Ectodermal cell (in vitro differentiated cells): ENCODE results near the gene ANTXRL.
"Not testable (repeated sequence)": the region's sequence is repeated elsewhere in the genome, so short reads cannot be mapped to it uniquely, and the experiment has no call there.

ENCODE experiments used
- H3K27ac ChIP-seq: 2 replicates; pipeline ENCODE4 v1.7.0; 2013; ENCODE audit warnings: mild to moderate bottlenecking, low read depth, low read length; ENCODE audit not compliant: insufficient read depth, poor library complexity, severe bottlenecking
- H3K27me3 ChIP-seq: 2 replicates; pipeline ENCODE4 v1.7.0; 2013; ENCODE audit warnings: mild to moderate bottlenecking, low read length; ENCODE audit not compliant: insufficient read depth, control insufficient read depth, poor library complexity, severe bottlenecking
- H3K36me3 ChIP-seq: one replicate; pipeline ENCODE4 v1.7.0; 2013; ENCODE audit warnings: low read length; ENCODE audit not compliant: control insufficient read depth, insufficient read depth
- H3K4me1 ChIP-seq: one replicate; pipeline ENCODE4 v1.7.0; 2013; ENCODE audit warnings: low read length; ENCODE audit not compliant: control insufficient read depth, insufficient read depth
- H3K4me3 ChIP-seq: 2 replicates; pipeline ENCODE4 v1.7.0; 2013; ENCODE audit warnings: low read depth, low read length, control low read depth; ENCODE audit not compliant: insufficient read depth
- H3K9me3 ChIP-seq: 2 replicates; pipeline ENCODE4 v1.7.0; 2013; ENCODE audit warnings: mild to moderate bottlenecking, low read length, moderate library complexity; ENCODE audit not compliant: control insufficient read depth
- WGBS, 2 experiments: methylation state at CpG; one replicate each; pipeline ENCODE4 v1.1.7; 2013; ENCODE audit warnings: missing lambda C conversion rate in 2 of 2; 5-methylcytosine and 5-hydroxymethylcytosine counted together

Gene ANTXRL

DNA sequence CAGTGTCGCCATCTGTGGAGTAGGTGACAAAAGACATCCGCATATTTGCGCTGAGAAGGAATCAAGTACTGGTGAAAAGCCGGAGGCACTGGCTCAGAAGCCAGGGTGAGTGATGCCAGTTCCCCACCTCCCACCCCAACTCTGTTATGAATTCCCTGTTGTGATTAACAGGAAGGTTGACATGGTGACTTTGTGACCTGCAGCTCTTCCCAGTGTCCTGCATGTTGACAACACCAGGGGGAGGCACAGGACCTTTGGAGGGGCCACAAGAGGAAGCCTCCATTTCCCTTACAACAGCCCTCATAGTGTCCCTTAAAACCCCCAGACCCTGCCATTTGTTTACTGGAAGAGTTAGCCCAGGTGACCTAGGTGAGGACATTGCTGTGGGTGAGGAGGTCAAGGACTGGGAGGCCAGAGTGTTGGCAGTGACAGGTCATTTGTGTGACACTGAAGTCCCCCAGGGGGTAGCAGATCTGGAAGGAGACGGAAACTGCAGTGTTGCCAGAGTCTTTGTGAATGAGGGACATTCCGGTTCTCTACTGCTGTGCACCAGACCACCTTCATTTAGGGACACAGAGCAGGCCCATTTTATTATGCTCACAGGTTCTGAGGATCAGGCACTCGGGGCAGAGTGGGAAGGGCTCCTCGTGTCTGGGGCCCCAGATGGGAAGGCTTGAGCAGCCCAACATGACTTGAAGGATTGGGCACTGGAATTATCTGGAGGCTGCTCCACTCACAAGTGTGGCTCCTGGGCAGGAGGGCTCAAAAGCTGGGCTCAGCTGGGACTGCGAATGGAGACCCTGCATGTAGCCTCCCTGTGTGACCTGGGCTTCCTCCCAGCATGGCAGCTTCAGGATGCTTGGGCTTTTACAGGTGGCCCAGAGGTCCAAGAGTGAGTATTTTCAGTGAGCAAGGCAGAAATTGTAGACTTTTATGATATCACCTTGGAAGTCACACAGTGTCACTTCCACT, 13.0 kb upstream of the ANTXRL start:
- Histone ChIP-seq H3K4me3 (no peak overlapping the region), H3K36me3 (no peaks in the 10 kb centered on the region), H3K4me1 (no peaks in the 10 kb centered on the region), H3K9me3 (no peaks in the 10 kb centered on the region), H3K27ac (no peak overlapping the region), H3K27me3 (no peaks in the 10 kb centered on the region)
- WGBS, 2 experiments = 78 to 80% methylated on average over 9 of the region's 9 CpGs

- no peak overlapping the region for H3K27ac ChIP-seq
- H3K4me3 ChIP-seq = no peak overlapping the region
- no peaks in the 10 kb centered on the region for H3K9me3 ChIP-seq
- H3K36me3 ChIP-seq = no peaks in the 10 kb centered on the region
- H3K27me3 ChIP-seq = peaks cover 24% of the 10 kb centered on the region
- H3K4me1 ChIP-seq = no peaks in the 10 kb centered on the region
- 89 to 93% methylated on average over 1 to 2 of the region's 2 CpGs for WGBS, 2 experiments
Measured at GRCh38 chr10:46277840-46278239, 9.0 kb upstream of the ANTXRL start.

DNA sequence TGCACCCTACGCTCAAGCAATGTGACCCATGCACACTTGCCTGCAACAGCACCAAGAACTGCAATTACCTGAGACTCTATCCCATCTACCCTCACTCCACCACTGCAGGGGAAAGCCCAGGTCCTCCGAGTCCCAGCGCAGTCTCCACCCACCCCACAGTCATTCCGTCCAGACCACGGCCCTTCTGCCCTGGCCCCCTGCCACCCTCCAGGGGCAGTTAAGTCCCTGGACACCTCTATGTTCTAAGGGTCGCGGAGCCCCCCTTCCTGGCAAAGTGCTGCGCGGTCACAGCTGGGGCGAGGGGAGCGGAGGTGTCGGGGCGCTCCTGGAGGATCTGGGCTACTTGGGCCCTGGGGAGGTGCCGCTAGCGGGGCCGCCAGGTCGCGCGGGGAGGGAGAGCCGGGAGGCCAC, 4.4 kb upstream of the ANTXRL start:
- not testable (repeated sequence) for H3K9me3 ChIP-seq, H3K36me3 ChIP-seq, H3K27ac ChIP-seq, H3K4me1 ChIP-seq
- Histone ChIP-seq H3K27me3 (peaks cover 64% of the 10 kb centered on the region), H3K4me3 (peak overlapping the region; percentile 18)
- WGBS, 2 experiments = 9 to 10% methylated on average over 20 of the region's 20 CpGs

DNA sequence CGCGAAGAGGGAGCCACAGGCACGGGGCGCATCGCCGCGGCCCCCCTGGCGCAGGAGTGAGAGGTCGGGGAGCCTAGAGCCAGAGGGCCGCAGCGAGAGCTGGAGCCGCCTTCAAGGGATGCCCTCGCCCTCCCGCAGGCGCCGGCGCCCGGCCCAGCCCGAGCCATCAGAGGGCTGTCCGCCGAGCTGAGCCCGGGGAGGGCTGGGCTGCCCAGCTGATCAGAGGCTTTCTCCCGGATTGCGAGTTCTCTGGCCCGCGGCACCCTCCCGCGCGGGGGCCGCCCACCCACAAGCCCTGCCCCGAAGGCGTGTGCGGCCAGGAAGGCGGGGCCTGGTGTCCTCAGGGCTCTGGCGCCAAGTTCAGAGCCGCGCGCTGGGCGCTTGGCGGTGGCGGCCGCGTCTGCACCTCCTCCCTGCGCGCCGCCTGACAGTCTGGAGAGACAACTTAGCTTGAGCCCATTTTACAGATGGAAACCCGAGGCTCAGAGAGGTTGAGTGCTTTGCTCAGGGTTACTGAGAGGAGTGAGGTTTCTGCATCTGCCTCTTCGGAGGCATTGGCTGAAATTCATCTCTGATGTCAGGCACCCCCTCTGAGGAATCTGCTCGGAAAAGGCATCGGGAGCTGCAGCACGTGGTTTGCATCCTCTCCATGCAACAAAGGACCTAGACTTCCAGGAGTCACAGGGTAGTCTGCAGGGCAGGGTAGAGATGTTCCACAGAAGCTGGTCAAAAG, 3.8 kb upstream of the ANTXRL start:
- H3K36me3 ChIP-seq = no peaks in the 10 kb centered on the region
- H3K4me3 ChIP-seq = peak overlapping the region; percentile 18
- no peak overlapping the region for H3K27ac ChIP-seq
- no peaks in the 10 kb centered on the region for H3K9me3 ChIP-seq
- no peaks in the 10 kb centered on the region for H3K4me1 ChIP-seq
- H3K27me3 ChIP-seq = peaks cover 64% of the 10 kb centered on the region
- 9 to 10% methylated on average over 39 of the region's 51 CpGs for WGBS, 2 experiments

DNA sequence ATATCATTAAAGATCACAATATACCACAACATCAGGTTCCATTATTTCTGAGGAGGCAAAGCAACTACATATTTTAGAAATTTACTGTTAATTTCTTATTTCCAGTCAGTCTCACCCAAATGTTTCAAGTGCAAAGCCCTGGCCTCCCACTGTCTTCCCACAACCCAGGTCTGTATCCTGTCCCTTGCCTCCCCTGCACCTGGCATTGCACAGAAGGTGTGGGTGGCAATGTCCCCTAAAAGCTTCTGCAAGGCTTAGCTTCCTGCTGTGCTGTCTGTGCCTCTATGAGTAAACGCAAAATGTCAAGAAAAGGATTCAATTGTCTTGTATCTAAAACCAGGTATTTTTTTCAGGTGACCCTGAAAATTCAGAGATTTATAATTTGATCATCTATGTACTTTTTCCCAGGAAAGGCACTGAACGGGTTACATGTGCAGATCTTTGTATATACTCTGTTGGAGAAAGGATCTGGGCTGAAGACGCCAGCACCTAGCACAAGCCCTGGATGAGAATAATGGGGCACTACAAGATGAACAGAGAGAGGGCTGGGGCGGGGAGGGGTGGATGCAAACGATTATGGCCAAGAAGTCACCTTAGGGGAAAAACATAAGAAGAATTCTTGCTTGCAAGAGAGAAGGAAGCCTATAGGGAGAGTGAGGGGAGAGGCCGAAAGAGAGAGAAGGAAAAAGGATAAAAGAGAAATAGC, 3.1 kb upstream of the ANTXRL start:
- H3K36me3 ChIP-seq = no peaks in the 10 kb centered on the region
- 35 to 42% methylated on average over 6 of the region's 6 CpGs for WGBS, 2 experiments
- H3K27ac ChIP-seq = no peak overlapping the region
- no peaks in the 10 kb centered on the region for H3K4me1 ChIP-seq
- H3K27me3 ChIP-seq = peaks cover 64% of the 10 kb centered on the region
- H3K9me3 ChIP-seq = no peaks in the 10 kb centered on the region
- H3K4me3 ChIP-seq = no peak overlapping the region

- 1% methylated on average over 82 of the region's 82 CpGs for WGBS, 2 experiments
- Histone ChIP-seq H3K4me3 (peak overlapping the region; percentile 42), H3K27ac (no peak overlapping the region), H3K27me3 (peaks cover 64% of the 10 kb centered on the region), H3K36me3 (no peaks in the 10 kb centered on the region), H3K4me1 (no peaks in the 10 kb centered on the region), H3K9me3 (no peaks in the 10 kb centered on the region)
Measured at GRCh38 chr10:46284286-46285229, 2.2 kb upstream of the ANTXRL start.

GRCh38 chr10:46285300-46285699, 1.5 kb upstream of the ANTXRL start:
- Histone ChIP-seq H3K27me3 (peaks cover 64% of the 10 kb centered on the region), H3K36me3 (no peaks in the 10 kb centered on the region), H3K4me1 (no peaks in the 10 kb centered on the region), H3K4me3 (no peak overlapping the region), H3K9me3 (no peaks in the 10 kb centered on the region), H3K27ac (no peak overlapping the region)
- 56 to 65% methylated on average over 3 of the region's 3 CpGs for WGBS, 2 experiments

DNA sequence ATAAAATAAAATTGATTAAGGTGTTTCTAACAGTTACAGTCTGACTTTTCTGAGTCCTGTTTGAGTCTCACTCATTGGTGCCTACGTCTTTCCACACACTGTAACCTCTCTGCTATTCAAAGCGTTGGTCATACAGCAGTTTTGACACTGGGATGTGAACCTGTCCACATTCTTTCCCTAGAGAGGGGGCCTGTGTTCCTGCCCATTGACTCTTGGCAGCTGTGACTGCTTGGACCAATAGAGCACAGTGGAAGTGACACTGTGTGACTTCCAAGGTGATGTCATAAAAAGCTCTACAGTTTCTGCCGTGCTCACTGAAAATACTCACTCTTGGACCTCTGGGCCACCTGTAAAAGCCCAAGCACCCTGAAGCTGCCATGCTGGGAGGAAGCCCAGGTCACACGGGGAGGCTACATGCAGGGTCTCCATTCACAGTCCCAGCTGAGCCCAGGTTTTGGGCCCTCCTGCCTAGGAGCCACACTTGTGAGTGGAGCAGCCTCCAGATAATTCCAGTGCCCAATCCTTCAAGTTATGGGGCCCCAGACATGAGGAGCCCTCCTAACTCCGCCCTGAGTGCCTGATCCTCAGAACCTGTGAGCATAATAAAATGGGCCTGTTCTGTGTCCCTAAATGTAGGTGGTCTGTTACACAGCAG, 704 bp upstream of the ANTXRL start:
- no peaks in the 10 kb centered on the region for H3K9me3 ChIP-seq
- no peak overlapping the region for H3K4me3 ChIP-seq
- H3K36me3 ChIP-seq = no peaks in the 10 kb centered on the region
- H3K4me1 ChIP-seq = no peaks in the 10 kb centered on the region
- peaks cover 56% of the 10 kb centered on the region for H3K27me3 ChIP-seq
- WGBS, 2 experiments = 91 to 93% methylated on average over 5 of the region's 5 CpGs
- no peak overlapping the region for H3K27ac ChIP-seq

GRCh38 chr10:46287846-46288477, 1.2 kb downstream of the ANTXRL start:
- Histone ChIP-seq H3K4me1 (peaks cover 4% of the 10 kb centered on the region), H3K27ac (no peak overlapping the region), H3K4me3 (no peak overlapping the region), H3K36me3 (no peaks in the 10 kb centered on the region), H3K9me3 (no peaks in the 10 kb centered on the region), H3K27me3 (peaks cover 39% of the 10 kb centered on the region)
- 87 to 90% methylated on average over 7 of the region's 7 CpGs for WGBS, 2 experiments
